Measurements from ENCODE around the gene CRTC2.
"Not testable (repeated sequence)": the region's sequence is repeated elsewhere in the genome, so short reads cannot be mapped to it uniquely, and the experiment has no call there.

The CRTC2 gene

DNA sequence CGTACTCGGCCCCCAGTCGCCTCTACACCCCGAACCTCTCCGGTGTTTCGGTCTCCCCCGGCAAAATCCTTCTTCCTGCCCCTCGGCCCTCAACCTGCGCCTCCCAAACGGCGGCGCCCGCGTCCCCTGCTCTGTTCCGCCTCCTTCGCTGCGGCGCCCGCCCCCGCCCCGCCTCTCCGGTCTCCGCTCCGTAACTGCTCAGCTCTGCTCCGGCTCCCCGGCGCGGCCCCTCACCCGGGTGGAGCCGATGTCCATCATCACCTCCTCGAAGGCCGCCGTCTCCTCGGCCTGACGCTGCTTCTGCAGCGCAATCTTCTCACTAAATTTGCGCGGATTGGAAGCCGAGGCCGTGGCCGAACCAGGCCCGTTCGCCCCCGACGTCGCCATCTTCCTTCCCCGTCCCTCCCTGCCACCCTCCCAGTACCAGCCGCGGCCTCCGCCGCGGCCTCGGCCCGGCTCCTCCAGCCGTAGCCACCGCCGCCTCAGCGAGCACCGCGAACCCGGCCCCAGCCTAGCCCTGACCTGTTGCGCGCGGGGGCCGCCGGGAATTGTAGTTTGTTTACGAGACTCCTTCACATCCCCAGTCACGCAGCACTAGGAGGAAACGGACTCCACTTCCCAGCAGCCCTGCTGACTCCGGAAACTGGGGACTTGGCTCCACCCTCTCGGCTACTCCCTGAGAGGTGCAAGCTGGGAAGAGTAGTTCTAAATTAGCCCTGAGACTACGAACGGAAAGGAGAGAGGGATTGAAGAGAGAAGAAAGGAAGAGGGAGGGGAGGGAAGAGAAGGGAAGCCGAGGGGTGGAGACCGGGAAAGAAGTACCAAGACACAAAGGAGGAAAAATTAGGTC is at the start of gene CRTC2:
TSS of gene CRTC2 (minus strand) at position 502 of the 850 bp plus-strand sequence. CDS start at position 387, 115 bp downstream.
- peak; percentile 98 for DNase-seq

DNA sequence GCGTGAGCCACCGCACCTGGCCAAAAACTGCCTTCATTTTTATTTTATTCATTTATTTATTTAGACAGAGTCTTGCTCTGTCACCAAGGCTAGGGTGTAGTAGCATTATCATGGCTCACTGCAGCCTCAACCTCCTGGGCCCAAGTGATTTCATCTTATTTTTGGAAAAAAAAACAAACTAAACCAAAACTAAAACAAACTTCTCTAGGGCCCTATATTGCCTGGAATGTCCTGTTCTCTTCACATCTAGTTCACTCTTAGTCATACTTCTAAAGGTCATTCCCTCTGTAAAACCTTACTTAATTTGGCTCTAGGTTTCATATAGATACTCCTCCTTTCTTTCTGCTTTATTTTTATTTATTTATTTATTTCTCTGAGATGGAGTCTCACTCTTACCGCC is 47.7 kb upstream of the CRTC2 start:
- no peak for DNase-seq

DNA sequence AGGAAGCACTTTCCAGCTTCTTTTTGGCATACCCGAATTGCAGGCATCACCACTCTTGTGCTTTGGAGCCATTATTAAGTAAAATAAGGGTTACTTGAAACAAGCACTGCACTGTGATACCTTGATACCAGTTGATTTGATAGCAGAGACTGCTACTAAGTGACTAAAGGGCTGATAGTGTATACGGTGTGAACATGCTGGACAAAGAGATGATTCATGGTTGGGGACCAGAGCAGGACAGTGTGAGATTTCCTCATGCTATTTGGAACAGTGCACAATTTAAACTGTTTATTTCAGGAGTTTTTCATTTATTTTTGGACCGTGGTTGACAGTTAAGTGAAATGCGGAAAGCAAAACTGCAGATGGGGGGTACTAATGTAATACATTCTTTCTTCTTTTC is 42.0 kb upstream of the CRTC2 start:
- no peak for DNase-seq

GRCh38 chr1:153996882-153997281 is 38.5 kb upstream of the CRTC2 start:
- not testable (repeated sequence) for DNase-seq

DNA sequence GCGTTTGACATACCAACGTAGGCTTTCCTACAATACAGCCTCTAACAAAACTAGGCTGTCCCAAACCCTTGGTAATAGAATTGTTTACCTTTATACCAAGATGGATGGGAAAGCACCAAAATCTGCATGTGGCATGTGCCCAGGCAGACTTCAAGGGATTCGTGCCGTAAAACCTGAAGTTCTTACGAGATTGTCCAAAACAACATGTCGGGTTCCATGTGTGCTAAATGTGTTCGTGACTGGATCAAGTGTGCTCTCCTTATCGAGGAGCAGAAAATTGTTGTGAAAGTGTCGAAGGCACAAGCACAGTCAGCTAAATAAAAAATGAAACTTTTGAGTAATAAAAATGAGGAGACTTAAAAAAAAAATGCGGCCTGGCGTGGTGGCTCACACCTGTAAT is 37.2 kb upstream of the CRTC2 start:
- no peak for DNase-seq

GRCh38 chr1:153995202-153995601 is 36.8 kb upstream of the CRTC2 start:
- DNase-seq: no peak

- DNase-seq: no peak
Measured at GRCh38 chr1:153991806-153992205, 33.4 kb upstream of the CRTC2 start.

DNA sequence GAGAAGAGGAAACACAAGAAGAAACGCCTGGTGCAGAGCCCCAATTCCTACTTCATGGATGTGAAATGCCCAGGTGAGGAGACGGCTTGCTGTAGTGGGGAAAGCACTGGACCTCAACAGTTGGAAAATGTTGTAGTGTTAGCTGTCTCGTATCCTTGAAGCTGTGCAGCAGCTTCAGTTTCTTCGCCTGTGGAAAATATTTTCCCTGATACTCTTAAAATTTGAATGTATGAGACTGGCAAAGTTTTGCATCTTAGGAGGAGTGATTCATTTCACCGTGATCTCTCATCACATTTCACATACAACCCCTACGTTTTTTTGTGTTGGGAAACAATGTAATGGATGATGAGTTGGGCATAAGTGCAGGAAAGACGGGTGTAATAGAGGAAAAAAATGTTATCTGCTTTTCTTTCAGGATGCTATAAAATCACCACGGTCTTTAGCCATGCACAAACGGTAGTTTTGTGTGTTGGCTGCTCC is 32.8 kb upstream of the CRTC2 start:
- no peak for DNase-seq

DNA sequence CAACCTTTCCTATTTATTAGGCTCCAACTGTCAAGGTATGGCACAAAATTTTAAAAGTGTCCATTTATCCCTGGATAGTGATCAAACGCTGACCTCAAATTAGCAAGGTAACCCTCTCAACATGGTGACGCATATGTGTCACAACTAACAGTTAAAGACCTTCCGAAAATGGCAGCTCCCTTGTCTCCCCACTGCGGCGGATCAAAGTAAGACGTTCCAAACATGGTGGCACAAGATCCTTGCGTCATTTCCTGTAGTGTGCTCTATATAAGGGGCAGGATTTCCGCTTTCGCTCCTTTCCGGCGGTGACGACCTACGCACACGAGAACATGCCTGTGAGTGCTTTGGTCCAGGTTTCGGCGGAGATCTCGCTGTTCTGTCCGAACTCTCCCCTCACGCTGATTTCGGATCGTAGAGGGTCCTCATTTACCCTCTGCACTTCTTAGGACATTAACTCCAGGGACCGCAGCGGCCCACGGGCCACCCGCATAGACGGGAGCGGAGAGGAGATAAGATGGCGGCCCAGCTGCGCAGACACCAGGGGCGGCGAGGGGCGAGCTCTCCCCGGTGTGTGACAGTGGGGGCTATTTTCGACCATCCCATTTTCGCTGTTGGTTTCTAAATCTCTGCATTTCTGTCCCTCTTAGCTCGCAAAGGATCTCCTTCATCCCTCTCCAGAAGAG is 32.2 kb upstream of the CRTC2 start, which contains the start of gene RPS27:
TSS of gene RPS27 (plus strand) at position 295 of the 683 bp plus-strand sequence. CDS start at position 330, 35 bp downstream.
- DNase-seq: peak; percentile 97

GRCh38 chr1:153987621-153988020 is 29.2 kb upstream of the CRTC2 start:
- no peak for DNase-seq

DNA sequence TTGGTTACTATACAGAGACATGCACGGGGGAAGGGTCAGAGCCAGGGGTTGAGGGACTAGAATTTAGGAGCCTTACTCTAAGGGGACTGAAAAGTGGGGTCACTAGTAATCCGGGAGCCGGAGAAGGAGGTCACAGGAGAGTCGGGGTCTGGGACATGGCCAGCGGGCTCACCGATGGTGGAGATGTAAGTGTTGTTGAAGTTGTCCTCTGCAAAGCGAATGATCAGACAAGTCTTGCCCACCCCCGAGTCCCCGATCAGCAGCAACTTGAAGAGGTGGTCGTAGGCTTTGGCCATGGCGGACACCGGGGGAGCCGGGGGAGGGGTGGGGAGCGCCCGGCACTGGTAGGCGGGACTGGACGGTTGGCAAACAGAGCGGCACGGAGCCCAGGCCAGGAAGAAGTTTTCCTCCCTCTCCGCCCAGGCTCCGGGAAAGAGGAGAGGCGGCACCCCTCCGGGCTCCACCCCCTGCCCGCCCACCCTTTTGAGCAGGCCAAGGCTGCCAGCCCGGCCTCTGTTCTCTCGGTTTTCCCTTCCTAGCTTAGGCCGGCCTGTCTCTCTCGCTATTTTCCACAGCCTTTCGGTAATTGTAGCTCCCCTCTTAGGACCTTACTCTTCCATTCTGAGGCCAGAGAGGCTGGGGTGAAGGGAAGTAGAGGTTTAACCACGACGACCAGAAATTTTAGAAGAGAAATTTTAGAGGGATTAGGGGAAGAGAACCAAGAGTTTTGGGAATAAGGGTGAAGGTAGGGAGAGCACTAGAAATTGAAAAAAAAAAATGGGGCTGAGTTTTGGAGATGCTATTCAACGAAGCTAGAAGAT is 27.7 kb upstream of the CRTC2 start, which contains the start of gene RAB13:
TSS of gene RAB13 (minus strand) at position 399 of the 821 bp plus-strand sequence. CDS start at position 296, 103 bp downstream.
- peak; percentile 65 for DNase-seq

DNA sequence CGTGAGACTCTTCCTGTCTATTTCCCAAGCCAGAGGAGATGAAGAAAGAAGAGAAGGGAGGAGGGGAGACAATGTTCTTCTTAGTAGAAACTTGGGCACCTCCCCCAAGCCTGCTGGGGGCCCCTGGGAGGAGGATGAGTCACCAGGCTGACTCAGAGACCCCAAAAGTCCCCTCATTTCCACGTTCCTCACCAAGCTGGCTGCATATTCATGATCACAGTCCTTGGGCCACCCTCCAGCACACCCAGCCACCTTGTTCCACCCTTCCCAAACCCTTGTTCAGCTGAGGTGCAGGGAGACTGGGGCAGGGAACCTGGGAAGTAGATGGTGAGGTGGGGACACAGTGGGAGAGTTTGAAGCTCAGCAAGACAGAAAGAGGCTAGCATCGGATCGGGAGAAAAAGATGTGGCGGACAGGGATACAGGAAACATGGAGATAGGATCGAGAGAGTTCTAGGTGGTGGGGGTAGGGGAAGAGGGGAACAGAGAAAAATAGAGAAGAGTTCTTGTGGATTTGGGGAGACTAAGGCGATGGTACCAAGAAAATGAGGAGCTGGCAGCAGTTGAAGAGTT is 27.0 kb upstream of the CRTC2 start:
- no peak for DNase-seq

DNA sequence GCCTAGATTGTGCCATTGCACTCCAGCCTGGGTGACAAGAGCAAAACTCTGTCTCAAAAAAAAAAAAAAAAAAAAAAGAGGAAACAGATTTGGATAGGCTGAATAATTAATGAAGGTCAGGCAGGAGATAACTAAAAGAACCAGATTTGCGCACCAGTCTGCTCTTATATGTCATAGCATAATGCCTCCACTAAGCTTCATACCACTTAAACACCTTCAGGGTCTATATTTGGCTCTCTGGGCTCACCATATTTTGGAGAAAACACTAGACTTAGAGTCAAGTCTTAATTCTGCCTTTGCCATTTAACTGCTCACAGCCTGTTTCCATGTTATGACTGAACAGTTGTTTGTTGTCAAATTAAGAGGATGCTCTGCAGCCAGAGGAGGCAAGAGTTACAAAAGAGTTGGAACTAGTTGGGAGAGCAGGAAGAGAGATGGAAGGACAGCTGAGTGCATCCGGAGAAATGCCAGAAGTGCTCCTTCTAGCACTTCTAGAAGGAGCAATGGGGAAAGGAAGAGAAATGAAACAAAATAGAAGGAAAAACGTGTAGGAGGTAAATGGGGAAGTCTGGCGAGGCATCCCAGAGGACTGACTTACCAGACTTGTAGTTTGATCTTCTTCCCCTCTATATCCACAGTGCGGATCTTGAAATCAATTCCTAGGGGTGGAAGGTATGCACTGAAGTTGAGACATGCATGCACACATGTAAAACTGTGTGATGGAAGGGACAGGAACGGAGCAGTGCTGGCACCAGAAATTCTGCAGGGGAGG is 25.9 kb upstream of the CRTC2 start:
- no peak for DNase-seq

- DNase-seq: not testable (repeated sequence)
Measured at GRCh38 chr1:153981735-153982134, 23.3 kb upstream of the CRTC2 start.

GRCh38 chr1:153979091-153979490 is 20.7 kb upstream of the CRTC2 start:
- not testable (repeated sequence) for DNase-seq

DNA sequence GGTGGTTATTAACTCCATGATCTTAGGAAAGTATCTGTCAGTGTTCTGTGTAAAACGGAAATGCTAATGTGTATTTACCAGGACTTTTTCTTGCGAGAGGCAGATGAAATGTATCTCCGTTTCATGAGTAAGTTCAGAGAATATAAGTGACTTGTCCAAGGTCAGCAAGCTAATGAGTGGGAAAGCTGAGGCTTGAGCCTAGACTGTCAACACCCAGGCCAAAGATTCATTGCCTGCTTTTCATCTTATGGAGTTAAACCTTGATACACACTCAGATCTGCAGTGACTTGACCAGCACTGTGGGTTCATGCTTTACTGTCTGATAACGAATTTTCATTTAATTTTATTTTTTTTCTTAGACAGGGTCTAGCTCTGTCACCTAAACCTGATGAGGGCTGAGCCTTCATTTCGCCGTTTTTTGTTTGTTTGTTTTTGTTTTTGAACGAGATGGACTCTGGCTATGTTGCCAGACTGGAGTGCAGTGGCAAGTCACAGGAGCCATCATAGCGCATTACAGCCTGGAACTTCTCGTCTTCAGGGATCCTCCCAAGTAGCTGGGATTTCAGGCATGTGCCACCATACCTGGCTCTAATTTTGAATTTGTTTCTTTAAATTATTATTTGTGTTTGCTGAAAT is 20.0 kb upstream of the CRTC2 start:
- DNase-seq: no peak

DNA sequence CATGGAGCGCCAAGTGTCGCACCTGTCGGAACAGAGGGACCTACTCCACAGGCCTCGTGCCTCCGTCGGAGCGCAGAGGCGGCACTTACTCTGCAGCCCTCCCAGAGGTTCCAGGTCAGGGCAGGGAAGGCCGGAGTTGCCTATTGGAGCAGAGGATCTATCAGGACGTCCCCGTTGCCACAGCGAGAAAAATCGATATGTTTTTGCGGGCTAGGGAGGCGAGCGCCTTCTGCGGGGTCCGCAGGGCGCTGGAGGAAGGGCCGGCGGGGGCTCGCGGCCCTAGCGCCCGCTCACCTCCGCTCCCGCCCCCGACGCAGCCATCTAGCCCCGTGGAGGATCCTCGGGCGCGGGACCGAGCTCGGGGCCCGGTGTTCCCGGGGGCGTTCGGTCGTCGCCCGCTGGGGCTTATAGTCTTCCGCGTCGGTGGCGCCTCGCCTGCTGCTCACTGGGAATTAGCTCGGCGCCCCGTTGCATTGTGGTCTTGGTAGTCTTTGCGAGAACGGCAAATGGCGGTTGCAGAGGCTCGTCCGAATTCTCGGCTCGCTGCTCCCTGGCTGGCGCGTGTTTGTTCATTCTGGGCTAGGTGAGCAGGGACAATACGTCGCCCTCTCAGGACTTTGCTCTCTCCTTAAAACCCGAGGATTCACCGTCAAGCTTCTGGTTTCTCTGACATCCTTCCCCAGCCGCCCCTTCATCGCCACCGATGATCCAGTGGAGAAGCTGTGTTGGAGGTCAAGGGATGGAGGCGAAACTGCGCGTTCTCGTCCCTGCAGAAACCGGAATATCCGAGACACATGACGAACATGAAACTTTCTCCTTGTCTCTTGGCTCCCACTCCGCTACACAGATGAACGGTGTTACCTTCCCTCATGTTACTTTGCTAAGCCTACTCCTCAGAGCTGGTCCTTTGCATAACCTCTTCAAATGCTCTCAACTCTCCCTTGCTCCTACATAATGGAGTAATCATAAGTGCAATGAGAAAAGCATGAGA is 19.1 kb upstream of the CRTC2 start, which contains the start of gene JTB:
TSS of gene JTB (minus strand) at position 425 of the 991 bp plus-strand sequence. CDS start at position 3, 422 bp downstream.
- peak; percentile 67 for DNase-seq

GRCh38 chr1:153976819-153977249 is 18.4 kb upstream of the CRTC2 start:
- no peak for DNase-seq

DNA sequence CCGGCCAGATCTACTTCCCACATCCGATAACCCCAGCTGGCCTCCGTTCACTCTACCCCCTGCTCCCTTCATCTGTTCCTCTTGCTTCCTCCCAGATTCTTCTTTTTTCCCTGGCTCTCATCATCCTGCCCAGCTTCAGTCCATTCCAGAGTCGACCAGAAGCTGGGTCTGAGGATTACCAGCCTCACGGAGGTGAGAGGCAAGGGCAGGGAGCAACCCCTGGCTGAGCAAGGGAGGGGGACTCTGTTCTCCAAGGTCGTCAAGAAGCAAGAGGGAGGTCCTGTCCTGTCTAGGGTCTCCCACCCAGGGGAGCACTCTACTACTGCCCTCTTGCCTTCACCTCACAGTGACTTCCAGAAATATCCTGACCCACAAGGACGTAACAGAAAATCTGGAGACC is 15.1 kb upstream of the CRTC2 start:
- no peak for DNase-seq

DNA sequence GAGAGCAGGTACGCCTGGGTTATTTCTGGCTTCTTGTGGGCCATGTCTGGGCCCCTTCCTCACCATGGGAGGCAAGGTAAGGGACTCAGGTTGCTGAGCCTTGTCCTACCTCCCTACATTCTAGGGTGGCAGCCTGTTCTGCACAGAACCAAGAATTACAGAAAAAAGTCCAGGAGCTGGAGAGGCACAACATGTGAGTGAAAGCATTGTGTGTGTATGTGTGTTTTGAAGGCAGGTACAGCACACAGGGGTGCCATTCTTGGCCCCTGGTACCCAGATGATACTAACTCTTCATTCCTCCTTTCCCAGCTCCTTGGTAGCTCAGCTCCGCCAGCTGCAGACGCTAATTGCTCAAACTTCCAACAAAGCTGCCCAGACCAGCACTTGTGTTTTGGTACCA is 14.7 kb upstream of the CRTC2 start:
- DNase-seq: no peak

Data from NCI-H748 treated with DMSO at 0.1 percent for 48 hours (cell line).